Adipocyte (in vitro differentiated cells): Measurements from ENCODE around the gene CYP3A4.
"Not testable (repeated sequence)": the region's sequence is repeated elsewhere in the genome, so short reads cannot be mapped to it uniquely, and the experiment has no call there.

Experiments used
- DNase-seq: peaks from one replicate; pipeline ENCODE4 v3.0.0-alpha.2; 2015; ENCODE audit warnings: low read depth
- H3K27me3 ChIP-seq: replicated peaks from 2 replicates; pipeline ENCODE4 v1.7.0; 2013; ENCODE audit warnings: mild to moderate bottlenecking, low read length, moderate library complexity; ENCODE audit not compliant: control insufficient read depth, insufficient read depth
- H3K36me3 ChIP-seq: 2 replicates; pipeline ENCODE4 v1.7.0; 2013; ENCODE audit warnings: low read length, mild to moderate bottlenecking, moderate library complexity; ENCODE audit not compliant: control insufficient read depth, insufficient read depth, severe bottlenecking
- H3K4me1 ChIP-seq: 2 replicates; pipeline ENCODE4 v1.7.0; 2013; ENCODE audit warnings: mild to moderate bottlenecking, low read length, moderate library complexity; ENCODE audit not compliant: control insufficient read depth, insufficient read depth
- H3K4me3 ChIP-seq: 2 replicates; pipeline ENCODE4 v1.7.0; 2013; ENCODE audit warnings: mild to moderate bottlenecking, low read length, moderate library complexity
- H3K9ac ChIP-seq: 2 replicates; pipeline ENCODE4 v1.7.0; 2013; ENCODE audit warnings: mild to moderate bottlenecking, low read length, moderate library complexity
- H3K9me3 ChIP-seq: 2 replicates; pipeline ENCODE4 v1.7.0; 2013; ENCODE audit warnings: mild to moderate bottlenecking, low read length, moderate library complexity; ENCODE audit not compliant: control insufficient read depth

CYP3A4 gene

DNA sequence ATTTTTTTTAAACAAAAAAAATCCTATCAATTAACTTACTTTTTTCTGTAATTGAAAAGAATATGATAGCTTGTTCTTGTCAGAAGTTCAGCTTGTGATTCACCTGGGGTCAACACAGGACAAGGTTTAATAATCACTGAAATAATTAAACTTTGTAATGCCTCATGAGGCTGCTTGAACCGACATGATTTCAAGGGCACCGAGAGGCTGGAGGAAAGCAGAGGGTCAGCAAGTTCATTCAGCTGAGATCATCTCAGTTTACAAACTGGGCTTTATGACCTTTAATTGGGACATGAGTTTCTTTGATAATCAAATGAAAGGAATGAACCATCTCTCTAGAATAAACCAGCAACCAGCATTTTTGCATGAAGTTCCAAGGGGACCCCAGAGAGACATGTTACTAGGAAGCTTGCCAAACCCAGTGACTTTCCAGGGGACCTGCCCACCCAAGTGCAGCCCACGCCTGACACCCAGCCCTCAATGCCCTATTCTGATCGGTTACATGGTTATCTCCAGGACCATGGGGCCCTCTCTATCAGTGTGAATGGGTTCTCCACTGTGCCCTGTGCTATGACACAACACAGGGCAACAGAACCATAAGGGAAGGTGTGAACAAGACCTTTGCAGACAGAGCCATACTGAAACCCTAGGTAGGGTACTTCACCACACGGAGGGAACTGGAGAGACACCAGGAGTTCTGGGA is 7.8 kb upstream of the CYP3A4 start:
- Histone ChIP-seq H3K36me3 (no peaks in the 10 kb centered on the region), H3K4me1 (no peaks in the 10 kb centered on the region), H3K27me3 (peaks cover 4% of the 10 kb centered on the region), H3K4me3 (no peak overlapping the region), H3K9me3 (no peaks in the 10 kb centered on the region), H3K9ac (no peak overlapping the region)
- no peak for DNase-seq

DNA sequence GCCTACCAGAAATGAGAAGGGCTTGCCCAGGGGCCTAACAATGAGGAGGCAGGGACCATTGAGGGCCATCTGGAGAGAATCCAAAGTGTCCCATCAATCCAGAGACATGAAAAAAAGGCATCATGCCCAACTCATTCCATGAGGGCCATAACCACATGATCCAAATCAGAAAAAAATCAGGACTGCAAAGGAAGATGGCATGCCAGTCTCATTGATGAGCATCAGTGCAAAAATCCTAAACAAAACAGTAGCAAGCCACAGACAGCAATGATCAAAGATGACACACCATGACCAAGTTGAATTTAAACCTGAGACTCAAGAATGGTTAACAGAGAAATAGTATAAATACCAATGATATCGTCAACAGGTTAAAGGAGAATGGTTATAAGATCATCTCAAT is 7.0 kb upstream of the CYP3A4 start:
- no peaks in the 10 kb centered on the region for H3K9me3 ChIP-seq
- no peak overlapping the region for H3K9ac ChIP-seq
- H3K36me3 ChIP-seq = no peaks in the 10 kb centered on the region
- no peak overlapping the region for H3K4me3 ChIP-seq
- no peaks in the 10 kb centered on the region for H3K4me1 ChIP-seq
- no peak for DNase-seq
- peaks cover 7% of the 10 kb centered on the region for H3K27me3 ChIP-seq

DNA sequence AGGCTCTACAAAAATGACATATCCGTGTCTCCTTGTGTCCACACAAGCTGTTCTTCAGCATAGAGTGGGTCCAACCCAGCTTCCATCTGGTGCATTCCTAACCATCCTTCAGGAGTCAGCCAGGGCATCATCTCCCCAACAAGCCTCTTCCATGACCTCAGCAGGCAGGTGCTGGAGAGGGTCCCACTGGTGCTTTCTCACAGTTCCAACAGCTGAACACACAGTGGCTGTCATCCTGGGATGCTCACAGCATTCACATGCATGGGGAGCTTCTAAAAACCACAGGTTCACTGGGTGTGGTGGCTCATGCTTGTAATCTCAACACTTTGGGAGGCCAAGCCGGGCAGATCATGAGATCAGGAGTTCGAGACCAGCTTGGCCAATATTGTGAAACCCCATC is 6.4 kb upstream of the CYP3A4 start:
- Histone ChIP-seq H3K9ac (no peak overlapping the region), H3K36me3 (no peaks in the 10 kb centered on the region), H3K27me3 (peaks cover 10% of the 10 kb centered on the region), H3K4me1 (no peaks in the 10 kb centered on the region), H3K9me3 (no peaks in the 10 kb centered on the region), H3K4me3 (no peak overlapping the region)
- no peak for DNase-seq

DNA sequence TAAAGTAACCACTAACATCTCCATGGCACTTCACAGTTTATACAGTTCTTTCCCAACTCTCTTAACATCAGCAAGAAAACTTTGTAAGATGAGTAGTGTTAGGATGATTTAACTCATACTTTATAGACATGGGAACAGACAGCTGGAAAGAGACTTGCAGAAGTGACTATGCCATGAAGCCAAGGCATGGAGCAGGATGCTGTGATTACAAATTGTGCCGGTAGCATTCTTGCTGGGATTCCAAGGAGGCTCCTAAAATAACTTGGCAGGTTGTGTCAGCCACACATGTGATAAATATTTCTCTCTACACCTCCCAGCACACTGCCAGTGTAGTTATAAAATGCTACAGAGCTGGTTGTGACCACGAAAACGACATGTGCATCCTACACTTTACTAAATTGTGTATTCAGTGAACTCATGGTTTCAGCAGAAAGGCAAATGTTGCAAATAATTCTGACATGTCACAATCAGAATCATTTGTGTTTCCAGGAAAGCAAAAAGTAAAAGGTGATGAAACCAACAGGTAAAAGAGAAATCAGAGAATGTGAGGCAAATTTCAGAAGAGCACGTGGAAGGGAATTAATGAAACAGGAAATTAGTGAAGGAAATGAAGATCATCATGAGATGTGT is 5.6 kb upstream of the CYP3A4 start:
- no peak for DNase-seq
- Histone ChIP-seq H3K4me1 (no peaks in the 10 kb centered on the region), H3K27me3 (peaks cover 13% of the 10 kb centered on the region), H3K9ac (no peak overlapping the region), H3K9me3 (no peaks in the 10 kb centered on the region), H3K4me3 (no peak overlapping the region), H3K36me3 (no peaks in the 10 kb centered on the region)

DNA sequence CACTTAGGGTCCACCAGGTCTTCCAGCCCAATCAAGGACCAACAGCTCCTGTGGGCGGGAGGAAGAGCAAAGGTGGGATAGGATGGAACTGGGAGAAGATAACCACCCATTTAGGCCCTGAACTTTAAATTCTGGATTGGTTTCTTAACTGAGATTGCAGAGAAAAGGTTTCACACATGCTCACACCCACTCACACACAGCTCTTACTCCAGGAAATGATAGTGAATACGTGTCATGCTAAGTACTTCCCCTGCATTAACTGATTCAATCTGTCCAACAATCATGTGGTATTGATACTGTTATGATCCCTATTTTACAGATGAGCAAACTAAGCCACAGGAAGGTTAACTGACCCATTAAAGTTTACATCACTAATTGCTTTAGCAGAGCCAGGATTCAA is 4.6 kb upstream of the CYP3A4 start:
- H3K4me3 ChIP-seq = no peak overlapping the region
- no peak for DNase-seq
- peaks cover 13% of the 10 kb centered on the region for H3K27me3 ChIP-seq
- H3K9ac ChIP-seq = no peak overlapping the region
- no peaks in the 10 kb centered on the region for H3K9me3 ChIP-seq
- H3K36me3 ChIP-seq = no peaks in the 10 kb centered on the region
- no peaks in the 10 kb centered on the region for H3K4me1 ChIP-seq

DNA sequence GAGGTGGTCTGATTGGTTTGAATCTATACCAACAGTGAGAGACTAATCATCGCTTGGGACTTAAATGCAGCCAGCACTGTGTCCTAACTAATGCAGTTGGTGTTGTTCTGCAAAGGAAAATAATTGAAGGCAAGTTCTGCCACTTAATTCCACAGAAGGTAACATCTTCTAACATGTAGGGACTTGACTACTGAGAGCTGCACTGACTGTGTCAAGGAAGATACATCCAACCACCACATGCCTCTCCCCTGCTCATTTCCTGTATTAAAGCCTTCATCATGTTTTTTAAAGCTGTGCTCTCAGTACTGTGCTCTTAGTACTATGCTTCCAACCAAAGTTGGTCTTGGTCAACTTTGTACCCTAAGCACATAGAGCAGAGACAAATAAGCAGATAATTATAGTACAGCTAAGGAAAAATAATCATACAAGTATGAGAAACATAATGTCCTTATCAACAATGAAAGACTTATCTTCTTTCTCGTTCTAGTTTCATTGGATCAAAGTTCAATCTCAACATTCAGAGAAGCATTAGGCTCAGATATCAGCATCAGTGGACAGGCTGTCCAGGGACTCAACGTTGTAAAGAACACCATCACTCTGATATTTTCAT is 2.8 kb upstream of the CYP3A4 start:
- Histone ChIP-seq H3K4me3 (no peak overlapping the region), H3K4me1 (no peaks in the 10 kb centered on the region), H3K27me3 (peaks cover 16% of the 10 kb centered on the region), H3K36me3 (no peaks in the 10 kb centered on the region), H3K9ac (no peak overlapping the region), H3K9me3 (no peaks in the 10 kb centered on the region)
- no peak for DNase-seq

DNA sequence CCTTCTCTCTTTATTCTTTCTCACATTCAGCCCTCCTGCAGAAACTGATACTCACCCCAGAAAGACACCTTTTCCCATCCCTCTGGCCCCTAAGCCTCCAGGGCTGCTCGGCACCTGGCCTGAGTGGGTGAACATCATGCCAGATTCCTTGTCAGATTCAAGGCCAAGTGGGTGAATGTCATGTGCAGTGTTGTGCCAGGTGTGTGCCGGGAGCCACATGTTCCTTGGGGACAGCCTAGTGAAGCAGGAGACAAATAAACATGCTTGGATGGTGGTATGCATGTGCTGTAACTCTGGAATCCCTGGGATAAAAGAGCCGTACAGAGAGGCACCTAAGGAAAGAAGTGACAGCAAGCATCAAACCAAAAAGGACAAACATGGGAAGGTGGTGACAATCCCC is 1.7 kb upstream of the CYP3A4 start:
- H3K36me3 ChIP-seq, H3K4me3 ChIP-seq, H3K4me1 ChIP-seq, H3K9me3 ChIP-seq, DNase-seq, H3K9ac ChIP-seq: not testable (repeated sequence)
- H3K27me3 ChIP-seq = peaks cover 16% of the 10 kb centered on the region

DNA sequence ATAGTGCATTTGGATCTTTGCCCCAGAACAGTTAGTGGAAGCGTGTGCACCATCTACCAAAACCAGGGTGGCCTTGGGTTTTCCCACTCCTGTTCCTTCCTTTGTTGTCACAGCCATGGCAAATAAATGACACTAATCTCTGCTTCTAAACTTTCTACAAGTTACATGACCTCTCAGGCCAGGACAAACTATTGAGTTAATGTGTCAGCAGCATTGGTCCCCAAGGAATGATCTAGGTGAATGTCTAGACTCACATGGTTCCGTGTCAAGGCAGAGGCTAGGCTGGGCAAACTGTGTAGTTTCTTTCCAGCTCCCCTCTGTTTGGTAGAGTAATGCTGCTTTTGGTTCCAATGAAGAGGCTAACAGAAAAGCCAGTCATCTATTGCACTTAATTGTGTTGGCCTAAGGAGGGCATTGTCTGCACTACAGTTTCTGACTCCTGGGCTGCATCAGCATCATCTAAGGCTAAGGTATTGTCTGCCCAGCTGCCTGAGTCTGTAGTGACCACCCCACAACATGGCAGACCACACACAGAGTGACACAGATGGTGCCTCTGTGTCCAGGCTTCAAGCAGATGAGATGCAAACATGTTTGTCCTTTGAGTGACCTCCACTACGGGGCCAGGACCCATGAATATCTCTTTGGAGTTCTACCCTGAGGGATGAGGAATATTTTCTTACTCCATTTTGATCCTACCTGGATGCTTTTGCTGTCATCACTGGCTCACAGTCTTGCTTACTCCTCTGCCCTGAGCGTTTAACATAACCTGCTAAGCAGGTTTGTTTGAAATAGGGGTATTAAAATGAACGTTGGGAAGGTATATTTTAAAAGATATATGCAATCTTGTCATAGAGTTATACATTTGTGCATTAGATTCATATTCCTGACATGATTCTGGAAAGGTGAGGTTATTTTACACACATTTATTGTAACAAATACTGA is 1.7 kb downstream of the CYP3A4 start:
- Histone ChIP-seq H3K27me3 (peaks cover 30% of the 10 kb centered on the region), H3K36me3 (no peaks in the 10 kb centered on the region), H3K4me1 (no peaks in the 10 kb centered on the region), H3K9me3 (peaks cover 3% of the 10 kb centered on the region), H3K4me3 (no peak overlapping the region), H3K9ac (no peak overlapping the region)
- DNase-seq = no peak

DNA sequence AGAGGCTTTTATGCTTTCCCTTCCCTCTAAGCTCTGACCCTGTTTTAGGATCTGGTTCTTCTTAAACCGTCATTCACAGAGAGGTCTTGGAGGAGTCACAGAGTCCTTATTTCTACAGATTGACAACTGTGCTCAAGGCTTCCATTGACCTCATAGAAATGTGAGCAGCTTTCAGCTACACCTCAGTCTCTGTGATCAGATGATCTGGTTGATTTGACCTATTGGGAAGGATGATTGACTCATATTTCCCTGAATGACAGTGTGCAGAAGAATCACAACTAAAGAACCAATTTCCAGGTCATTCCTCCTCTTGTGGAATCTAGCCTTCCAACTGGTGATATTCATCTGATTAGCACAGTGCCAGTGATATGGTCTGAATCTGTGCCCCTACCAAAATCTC is 3.4 kb downstream of the CYP3A4 start:
- Histone ChIP-seq H3K36me3 (no peaks in the 10 kb centered on the region), H3K4me3 (no peak overlapping the region), H3K27me3 (peaks cover 21% of the 10 kb centered on the region), H3K9me3 (peaks cover 3% of the 10 kb centered on the region), H3K9ac (no peak overlapping the region), H3K4me1 (no peaks in the 10 kb centered on the region)
- no peak for DNase-seq

DNA sequence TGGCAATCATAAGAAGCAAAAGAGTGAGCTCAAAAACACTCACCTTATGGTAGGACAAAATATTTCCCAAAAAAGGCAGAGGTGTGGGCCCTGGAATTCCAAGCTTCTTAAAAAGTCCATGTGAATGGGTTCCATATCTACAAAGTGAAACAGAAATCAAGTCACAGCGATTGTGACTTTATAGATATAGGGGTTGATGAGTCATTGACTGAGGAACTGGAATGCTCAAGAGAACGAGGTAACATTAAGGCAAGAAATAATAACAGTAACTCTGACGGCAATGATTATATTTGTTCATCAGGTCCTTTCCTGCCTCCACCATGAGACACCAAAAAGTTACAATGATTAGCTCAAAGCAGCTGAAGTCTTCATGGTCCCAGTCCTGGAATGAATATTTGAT is 4.0 kb downstream of the CYP3A4 start:
- Histone ChIP-seq H3K9me3 (peaks cover 3% of the 10 kb centered on the region), H3K27me3 (peaks cover 16% of the 10 kb centered on the region), H3K9ac (no peak overlapping the region), H3K36me3 (no peaks in the 10 kb centered on the region), H3K4me1 (no peaks in the 10 kb centered on the region), H3K4me3 (no peak overlapping the region)
- DNase-seq = no peak

DNA sequence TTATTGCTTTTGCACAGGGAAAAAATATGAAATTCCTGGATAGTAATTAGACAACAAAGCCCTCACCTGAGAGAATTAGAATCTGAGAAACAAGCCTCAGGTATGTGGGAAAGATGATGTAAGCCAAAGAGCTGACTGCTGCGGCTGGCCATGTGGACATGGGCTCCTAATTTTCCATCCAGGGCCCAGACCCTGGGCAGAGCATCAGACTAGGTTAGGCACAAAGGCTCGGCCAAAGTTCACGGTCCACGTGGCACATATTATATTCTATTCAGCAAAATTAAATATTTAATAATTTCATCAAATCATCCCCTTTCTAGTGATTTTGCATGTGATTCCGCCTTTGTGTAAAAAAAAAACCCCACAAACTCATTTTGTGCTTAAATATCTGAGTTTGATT is 5.1 kb downstream of the CYP3A4 start:
- H3K9ac ChIP-seq = no peak overlapping the region
- peaks cover 3% of the 10 kb centered on the region for H3K9me3 ChIP-seq
- DNase-seq = no peak
- no peaks in the 10 kb centered on the region for H3K4me1 ChIP-seq
- H3K36me3 ChIP-seq = no peaks in the 10 kb centered on the region
- H3K4me3 ChIP-seq = no peak overlapping the region
- peaks cover 16% of the 10 kb centered on the region for H3K27me3 ChIP-seq
